Skin of body (tissue), 2 donors: Measurements from ENCODE around the gene EPSTI1. TPM values are rescaled to one million over a fixed set of nuclear protein-coding genes. Genes with fewer than 3 reads are reported as not detected.
A peak's percentile ranks its signal among the peaks of the same experiment; 100 is the strongest.

Source experiments
- DNase-seq: peaks from one replicate; lab custom pipeline; 2025; lab: John Stamatoyannopoulos, UW
- total RNA-seq: library from RNA; depleted of rRNA; stranded (reverse); fragments of >200 nt; gene quantifications from one replicate; pipeline ENCODE4 v1.2.3, GENCODE V29; 2014

Gene EPSTI1
- total RNA-seq, 1 donor from 2014 or later: 3.3 TPM

GRCh38 chr13:42971691-42972347 is 20.2 kb downstream of the EPSTI1 start:
- DNase-seq: no peak

GRCh38 chr13:42970824-42971690 is 21.0 kb downstream of the EPSTI1 start:
- DNase-seq: no peak

- peak; percentile 37 for DNase-seq
These were observed 22.4 kb downstream of the EPSTI1 start for GRCh38 chr13:42969565-42970172.

GRCh38 chr13:42968906-42969305 is 23.1 kb downstream of the EPSTI1 start:
- no peak for DNase-seq

- no peak for DNase-seq
These were observed 24.4 kb downstream of the EPSTI1 start for GRCh38 chr13:42967660-42968059.

- no peak for DNase-seq
These were observed 26.8 kb downstream of the EPSTI1 start for GRCh38 chr13:42965281-42965680.

- DNase-seq: peak; percentile 57
These were observed 27.3 kb downstream of the EPSTI1 start for GRCh38 chr13:42964761-42965161.

- DNase-seq: no peak
These were observed 32.4 kb downstream of the EPSTI1 start for GRCh38 chr13:42959615-42960014.

GRCh38 chr13:42957881-42958280 is 34.2 kb downstream of the EPSTI1 start:
- DNase-seq: no peak

GRCh38 chr13:42950181-42950580 is 41.9 kb downstream of the EPSTI1 start:
- DNase-seq: no peak

- no peak for DNase-seq
These were observed 44.1 kb downstream of the EPSTI1 start for GRCh38 chr13:42947925-42948324.

- no peak for DNase-seq
These were observed 45.1 kb downstream of the EPSTI1 start for GRCh38 chr13:42946927-42947326.

GRCh38 chr13:42929886-42930535 is 62.0 kb downstream of the EPSTI1 start:
- no peak for DNase-seq

- DNase-seq: peak; percentile 75
These were observed 65.5 kb downstream of the EPSTI1 start for GRCh38 chr13:42926555-42926954.

GRCh38 chr13:42926043-42926442 is 66.0 kb downstream of the EPSTI1 start:
- no peak for DNase-seq

GRCh38 chr13:42925626-42926025 is 66.4 kb downstream of the EPSTI1 start:
- no peak for DNase-seq

- no peak for DNase-seq
These were observed 67.7 kb downstream of the EPSTI1 start for GRCh38 chr13:42924344-42924743.

- DNase-seq: no peak
These were observed 84.3 kb downstream of the EPSTI1 start for GRCh38 chr13:42907745-42908144.

- DNase-seq: no peak
These were observed 85.8 kb downstream of the EPSTI1 start for GRCh38 chr13:42906257-42906656.

GRCh38 chr13:42905579-42905978 is 86.5 kb downstream of the EPSTI1 start:
- no peak for DNase-seq

- DNase-seq: no peak
These were observed 92.8 kb downstream of the EPSTI1 start for GRCh38 chr13:42899266-42899665.

- DNase-seq: no peak
These were observed 96.3 kb downstream of the EPSTI1 start for GRCh38 chr13:42895776-42896175.
